ENCODE results near the gene CDON. TPM values are rescaled to one million over a fixed set of nuclear protein-coding genes. Genes with fewer than 3 reads are reported as not detected.

The CDON gene
- total RNA-seq: 1.3 and 1.8 TPM in 2 replicates

- Mint-ChIP-seq H3K36me3 (ENCODE audit: low read depth) (no peaks in the 10 kb centered on the region), H3K27me3 (ENCODE audit: insufficient read depth) (peaks cover 38% of the 10 kb centered on the region), H3K9me3 (no peaks in the 10 kb centered on the region), H3K27ac (peak within 1 kb of the TSS; percentile 96), H3K4me1 (ENCODE audit: low read depth) (peaks cover 9% of the 10 kb centered on the region), H3K4me3 (peak within 1 kb of the TSS; percentile 84)
- DNase-seq (ENCODE audit: low spot score): peak; percentile 90
- intact Hi-C loops (cut with micrococcal nuclease): loop anchor here (1.0 to 10.0 kb wide), 15 partner anchors 66 to 1316 kb away; partner anchors contain the start of genes CCDC15, CHEK1, FAM118B and FOXRED1
Observed at GRCh38 chr11:126062679-126063506, at the start of gene CDON. Gene CDON, minus strand, starts transcription at chr11:126062866. Its CDS starts 39,390 bp downstream, at chr11:126023476.

- Mint-ChIP-seq H3K4me1 (ENCODE audit: low read depth) (no peaks in the 10 kb centered on the region), H3K36me3 (ENCODE audit: low read depth) (no peaks in the 10 kb centered on the region), H3K27ac (no peak overlapping the region), H3K4me3 (no peak overlapping the region), H3K27me3 (ENCODE audit: insufficient read depth) (no peaks in the 10 kb centered on the region), H3K9me3 (no peaks in the 10 kb centered on the region)
- no peak for DNase-seq (ENCODE audit: low spot score)
- intact Hi-C loops (cut with micrococcal nuclease): no loop called here
Observed at GRCh38 chr11:126111458-126112116, 48.9 kb upstream of the CDON start.

GRCh38 chr11:126109941-126110731 is 47.5 kb upstream of the CDON start:
- Mint-ChIP-seq H3K4me3 (no peak overlapping the region), H3K27ac (no peak overlapping the region)

GRCh38 chr11:126106594-126107328 is 44.1 kb upstream of the CDON start:
- intact Hi-C loops (cut with micrococcal nuclease): no loop called here
- Mint-ChIP-seq H3K36me3 (ENCODE audit: low read depth) (no peaks in the 10 kb centered on the region), H3K27me3 (ENCODE audit: insufficient read depth) (peaks cover 3% of the 10 kb centered on the region), H3K9me3 (no peaks in the 10 kb centered on the region), H3K4me3 (no peak overlapping the region), H3K27ac (no peak overlapping the region), H3K4me1 (ENCODE audit: low read depth) (no peaks in the 10 kb centered on the region)
- no peak for DNase-seq (ENCODE audit: low spot score)

More at GRCh38 chr11:126109941-126110731, 47.5 kb upstream of the CDON start:
- DNase-seq (ENCODE audit: low spot score): no peak
- H3K4me1 Mint-ChIP-seq (ENCODE audit: low read depth): no peaks in the 10 kb centered on the region
- H3K9me3 Mint-ChIP-seq: no peaks in the 10 kb centered on the region
- intact Hi-C loops (cut with micrococcal nuclease): no loop called here
- H3K36me3 Mint-ChIP-seq (ENCODE audit: low read depth): no peaks in the 10 kb centered on the region
- peaks cover 3% of the 10 kb centered on the region for H3K27me3 Mint-ChIP-seq (ENCODE audit: insufficient read depth)

GRCh38 chr11:126105748-126106080 is 43.0 kb upstream of the CDON start:
- Mint-ChIP-seq H3K27ac (no peak overlapping the region), H3K9me3 (no peaks in the 10 kb centered on the region), H3K27me3 (ENCODE audit: insufficient read depth) (peaks cover 3% of the 10 kb centered on the region), H3K4me1 (ENCODE audit: low read depth) (no peaks in the 10 kb centered on the region), H3K4me3 (no peak overlapping the region), H3K36me3 (ENCODE audit: low read depth) (no peaks in the 10 kb centered on the region)
- DNase-seq (ENCODE audit: low spot score): no peak
- intact Hi-C loops (cut with micrococcal nuclease): no loop called here

GRCh38 chr11:126105022-126105747 is 42.5 kb upstream of the CDON start:
- Mint-ChIP-seq H3K4me1 (ENCODE audit: low read depth) (no peaks in the 10 kb centered on the region), H3K27ac (no peak overlapping the region), H3K36me3 (ENCODE audit: low read depth) (no peaks in the 10 kb centered on the region), H3K4me3 (no peak overlapping the region), H3K27me3 (ENCODE audit: insufficient read depth) (peaks cover 3% of the 10 kb centered on the region), H3K9me3 (no peaks in the 10 kb centered on the region)
- intact Hi-C loops (cut with micrococcal nuclease): no loop called here
- no peak for DNase-seq (ENCODE audit: low spot score)

GRCh38 chr11:126104420-126104819 is 41.8 kb upstream of the CDON start:
- Mint-ChIP-seq H3K36me3 (ENCODE audit: low read depth) (no peaks in the 10 kb centered on the region), H3K9me3 (no peaks in the 10 kb centered on the region), H3K4me3 (no peak overlapping the region), H3K27ac (no peak overlapping the region), H3K4me1 (ENCODE audit: low read depth) (no peaks in the 10 kb centered on the region), H3K27me3 (ENCODE audit: insufficient read depth) (peaks cover 3% of the 10 kb centered on the region)
- intact Hi-C loops (cut with micrococcal nuclease): no loop called here
- DNase-seq (ENCODE audit: low spot score): no peak

GRCh38 chr11:126103150-126103549 is 40.5 kb upstream of the CDON start:
- Mint-ChIP-seq H3K27ac (no peak overlapping the region), H3K36me3 (ENCODE audit: low read depth) (no peaks in the 10 kb centered on the region), H3K27me3 (ENCODE audit: insufficient read depth) (peaks cover 3% of the 10 kb centered on the region), H3K4me1 (ENCODE audit: low read depth) (no peaks in the 10 kb centered on the region), H3K4me3 (no peak overlapping the region), H3K9me3 (no peaks in the 10 kb centered on the region)
- intact Hi-C loops (cut with micrococcal nuclease): no loop called here
- no peak for DNase-seq (ENCODE audit: low spot score)

- Mint-ChIP-seq H3K4me3 (no peak overlapping the region), H3K4me1 (ENCODE audit: low read depth) (no peaks in the 10 kb centered on the region), H3K9me3 (no peaks in the 10 kb centered on the region), H3K36me3 (ENCODE audit: low read depth) (no peaks in the 10 kb centered on the region), H3K27ac (no peak overlapping the region), H3K27me3 (ENCODE audit: insufficient read depth) (peaks cover 7% of the 10 kb centered on the region)
- DNase-seq (ENCODE audit: low spot score): no peak
- intact Hi-C loops (cut with micrococcal nuclease): no loop called here
Observed at GRCh38 chr11:126102436-126102981, 39.8 kb upstream of the CDON start.

- Mint-ChIP-seq H3K27me3 (ENCODE audit: insufficient read depth) (peaks cover 7% of the 10 kb centered on the region), H3K9me3 (no peaks in the 10 kb centered on the region), H3K4me1 (ENCODE audit: low read depth) (no peaks in the 10 kb centered on the region), H3K27ac (no peak overlapping the region), H3K36me3 (ENCODE audit: low read depth) (no peaks in the 10 kb centered on the region), H3K4me3 (no peak overlapping the region)
- DNase-seq (ENCODE audit: low spot score): no peak
- intact Hi-C loops (cut with micrococcal nuclease): no loop called here
Observed at GRCh38 chr11:126101930-126102283, 39.2 kb upstream of the CDON start.

GRCh38 chr11:126101251-126101929 is 38.7 kb upstream of the CDON start:
- H3K27me3 Mint-ChIP-seq (ENCODE audit: insufficient read depth): peaks cover 7% of the 10 kb centered on the region
- H3K27ac Mint-ChIP-seq: no peak overlapping the region
- no peaks in the 10 kb centered on the region for H3K36me3 Mint-ChIP-seq (ENCODE audit: low read depth)
- H3K4me1 Mint-ChIP-seq (ENCODE audit: low read depth): no peaks in the 10 kb centered on the region
- DNase-seq (ENCODE audit: low spot score): no peak
- H3K9me3 Mint-ChIP-seq: no peaks in the 10 kb centered on the region
- intact Hi-C loops (cut with micrococcal nuclease): no loop called here
- no peak overlapping the region for H3K4me3 Mint-ChIP-seq

Measured in activated T-helper 1 cell treated with anti-CD3 and anti-CD28 coated beads, Interleukin-12 subunit alpha, Interleukin-12 subunit beta, Interleukin-2, Interleukin-4 antibody, amounts not matched to agents 30 ng/mL and 10 ng/mL and 1 ng/mL, durations not matched to agents 14 hours and 24 hours and 36 hours (primary cell).